OCI-LY3 (cell line): ENCODE results near the gene MYBPC2.
"Not testable (repeated sequence)": the region's sequence is repeated elsewhere in the genome, so short reads cannot be mapped to it uniquely, and the experiment has no call there.

Source experiments
- H2AFZ ChIP-seq: fragments of 200-600, 300-600 bp; shearing (Covaris generic); 2 replicates; pipeline ENCODE4 v1.6.0; 2014; ENCODE audit warnings: antibody characterized with exemption, low read depth, low read length
- H3K27ac ChIP-seq: fragments of 200-600, 300-600 bp; sonication (generic); 2 replicates; pipeline ENCODE4 v1.5.1; 2014; ENCODE audit warnings: mild to moderate bottlenecking, low read length, moderate library complexity, mixed read lengths
- H3K27me3 ChIP-seq: fragments of 200-600, 300-600 bp; sonication (generic); 2 replicates; pipeline ENCODE4 v1.6.1; 2014; ENCODE audit warnings: low read depth, low read length, mixed read lengths
- H3K36me3 ChIP-seq: fragments of 200-600, 300-600 bp; sonication (generic); replicated peaks from 2 replicates; pipeline ENCODE3; 2014; ENCODE audit warnings: low read depth, low read length, mixed read lengths
- H3K4me1 ChIP-seq: fragments of 300-600, 200-600 bp; sonication (generic); 2 replicates; pipeline ENCODE4 v1.6.1; 2014; ENCODE audit warnings: low read length, mixed read lengths
- H3K4me2 ChIP-seq: fragments of 200-600, 300-600 bp; sonication (generic); 2 replicates; pipeline ENCODE4 v1.6.1; 2014; ENCODE audit warnings: low read length, mixed read lengths
- H3K4me3 ChIP-seq: fragments of 300-600, 200-600 bp; sonication (generic); 2 replicates; pipeline ENCODE4 v1.5.1; 2014; ENCODE audit warnings: antibody characterized with exemption, mild to moderate bottlenecking, low read length, moderate library complexity
- H3K79me2 ChIP-seq: fragments of 300-600, 200-600 bp; shearing (Covaris generic); 2 replicates; pipeline ENCODE4 v1.6.1; 2014; ENCODE audit warnings: mild to moderate bottlenecking, low read length, mixed read lengths
- H3K9ac ChIP-seq: fragments of 300-600, 200-600 bp; shearing (Covaris generic); 2 replicates; pipeline ENCODE4 v1.6.0; 2014; ENCODE audit warnings: mild to moderate bottlenecking, low read length, moderate library complexity
- H3K9me3 ChIP-seq: fragments of 200-600, 300-600 bp; shearing (Covaris generic); 2 replicates; pipeline ENCODE4 v1.6.1; 2014; ENCODE audit warnings: low read length, mixed read lengths; ENCODE audit not compliant: insufficient read depth
- H4K20me1 ChIP-seq: fragments of 200-600, 300-600 bp; sonication (generic); 2 replicates; pipeline ENCODE4 v1.6.1; 2016; ENCODE audit warnings: low read length, mixed read lengths; ENCODE audit not compliant: insufficient read depth
- CTCF ChIP-seq: fragments of 200-600, 300-600 bp; sonication (generic); IDR thresholded peaks from 2 replicates; pipeline ENCODE4 v1.5.1; 2014; ENCODE audit warnings: antibody characterized with exemption, low read length, low read depth
- EZH2phosphoT487 ChIP-seq: fragments of 200-600 bp; shearing (Covaris generic); IDR thresholded peaks from 2 replicates; pipeline ENCODE4 v1.6.1; 2018; ENCODE audit warnings: antibody characterized with exemption, mixed run types, low read depth

Gene MYBPC2

GRCh38 chr19:50435221-50435620, 2.5 kb downstream of the MYBPC2 start:
- Histone ChIP-seq H3K79me2 (no peaks in the 10 kb centered on the region), H3K27me3 (peaks cover 17% of the 10 kb centered on the region; the same call in 1 of the 2 replicates), H3K4me1 (peaks cover 37% of the 10 kb centered on the region), H3K9me3 (no peaks in the 10 kb centered on the region), H3K4me3 (no peak overlapping the region), H3K9ac (no peak overlapping the region), H2AFZ (no peak overlapping the region), H3K27ac (no peak overlapping the region), H3K36me3 (peaks cover 2% of the 10 kb centered on the region), H3K4me2 (no peak overlapping the region), H4K20me1 (no peaks in the 10 kb centered on the region)
- no peak for TF ChIP-seq CTCF
- no peak for TF ChIP-seq EZH2phosphoT487

DNA sequence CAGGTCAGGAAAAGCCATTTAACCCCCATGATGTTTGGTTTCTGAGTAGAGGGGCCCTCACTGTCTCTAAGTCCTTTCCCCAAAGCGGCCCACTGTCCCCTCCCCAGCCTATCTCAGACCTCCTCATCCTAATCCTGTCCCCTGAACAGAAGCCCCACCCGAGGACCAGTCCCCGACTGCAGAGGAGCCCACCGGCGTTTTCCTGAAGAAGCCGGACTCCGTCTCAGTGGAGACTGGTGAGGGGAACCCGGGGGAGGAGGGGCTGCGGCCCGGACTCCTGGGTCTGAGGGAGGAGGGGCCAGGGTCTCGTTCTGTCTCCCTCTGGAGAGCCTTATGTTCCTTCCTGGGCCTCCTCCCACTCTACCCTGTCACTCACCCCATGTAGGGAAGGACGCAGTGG, 2.9 kb downstream of the MYBPC2 start:
- Histone ChIP-seq H3K9me3 (no peaks in the 10 kb centered on the region), H3K4me2 (no peak overlapping the region), H2AFZ (no peak overlapping the region), H3K36me3 (peaks cover 2% of the 10 kb centered on the region), H3K79me2 (no peaks in the 10 kb centered on the region), H3K4me1 (peaks cover 35% of the 10 kb centered on the region), H3K27me3 (peaks cover 17% of the 10 kb centered on the region; the same call in 1 of the 2 replicates), H3K27ac (no peak overlapping the region), H3K9ac (no peak overlapping the region), H3K4me3 (no peak overlapping the region), H4K20me1 (no peaks in the 10 kb centered on the region)
- TF ChIP-seq CTCF (no peak), EZH2phosphoT487 (no peak)

DNA sequence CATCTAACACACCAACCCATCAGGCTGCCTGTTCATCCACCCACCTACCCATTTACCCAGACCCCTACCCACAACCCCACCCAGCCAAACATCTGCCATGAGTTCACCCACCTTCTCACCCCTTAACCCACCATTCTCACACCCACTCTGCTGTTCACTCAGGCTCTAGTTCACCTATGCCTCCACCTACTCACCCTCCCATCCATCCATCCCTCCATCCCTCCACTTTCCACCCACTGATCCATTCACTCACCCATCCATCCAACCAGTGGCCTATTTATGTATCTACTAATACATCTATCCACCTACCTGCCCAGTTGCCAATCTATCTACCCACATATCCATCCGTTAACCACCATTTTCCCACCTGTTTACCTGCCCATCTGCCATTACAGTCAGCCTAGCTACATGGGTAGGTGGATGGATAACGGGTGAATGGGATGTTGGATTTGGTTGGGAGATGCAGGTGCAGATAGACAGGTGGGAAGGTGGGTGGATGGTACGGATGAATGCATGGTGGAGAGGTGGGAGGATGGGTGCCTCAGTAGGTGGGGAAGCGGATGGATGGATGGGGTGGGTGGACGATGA, 5.3 kb downstream of the MYBPC2 start:
- TF ChIP-seq CTCF, result no peak
- no peak for TF ChIP-seq EZH2phosphoT487
- no peak overlapping the region for H3K4me2 ChIP-seq
- H3K27me3 ChIP-seq, result peaks cover 17% of the 10 kb centered on the region; the same call in 1 of the 2 replicates
- H3K79me2 ChIP-seq, result no peaks in the 10 kb centered on the region
- peaks cover 2% of the 10 kb centered on the region for H3K36me3 ChIP-seq
- H4K20me1 ChIP-seq, result no peaks in the 10 kb centered on the region
- H3K4me3 ChIP-seq, result no peak overlapping the region
- H2AFZ ChIP-seq, result no peak overlapping the region
- H3K27ac ChIP-seq, result no peak overlapping the region
- no peaks in the 10 kb centered on the region for H3K9me3 ChIP-seq
- H3K9ac ChIP-seq, result no peak overlapping the region
- H3K4me1 ChIP-seq, result peaks cover 18% of the 10 kb centered on the region

GRCh38 chr19:50439130-50439529, 6.4 kb downstream of the MYBPC2 start:
- H2AFZ ChIP-seq, H3K36me3 ChIP-seq, H3K9me3 ChIP-seq, H3K9ac ChIP-seq, H3K79me2 ChIP-seq, H3K27ac ChIP-seq, H3K4me3 ChIP-seq, H3K4me1 ChIP-seq, H4K20me1 ChIP-seq, H3K4me2 ChIP-seq: not testable (repeated sequence)
- peaks cover 11% of the 10 kb centered on the region; the same call in 1 of the 2 replicates for H3K27me3 ChIP-seq

GRCh38 chr19:50444059-50444458, 11.4 kb downstream of the MYBPC2 start:
- Histone ChIP-seq H3K4me2 (no peak overlapping the region), H3K4me3 (no peak overlapping the region), H4K20me1 (no peaks in the 10 kb centered on the region), H3K27me3 (no peaks in the 10 kb centered on the region), H3K36me3 (no peaks in the 10 kb centered on the region), H3K27ac (no peak overlapping the region), H3K4me1 (peaks cover under 1% of the 10 kb centered on the region; the same call in 1 of the 2 replicates), H2AFZ (no peak overlapping the region), H3K9ac (no peak overlapping the region), H3K9me3 (no peaks in the 10 kb centered on the region), H3K79me2 (no peaks in the 10 kb centered on the region)
- TF ChIP-seq EZH2phosphoT487 (no peak), CTCF (no peak)
